Upper lobe of left lung (tissue), 4 donors: ENCODE results near the gene DST.

Source experiments
- CTCF ChIP-seq, 6 experiments: fragments of 450-650 bp in 4 of 6; fragments of 200-600 bp in 2 of 6; sonication (generic) in 2 of 6; IDR thresholded peaks; one replicate each; pipeline ENCODE4 v1.5.1; 2016 to 2019; ENCODE audit warnings: antibody characterized with exemption in 6 of 6
- POLR2AphosphoS5 ChIP-seq, 2 donors: sonication (generic); formaldehyde crosslinking; IDR thresholded peaks; one replicate each; pipeline ENCODE4 v1.5.1; 2017; ENCODE audit warnings: antibody characterized with exemption in 2 of 2

GRCh38 chr6:56541030-56541600 is 101.6 kb downstream of the DST start:
- TF ChIP-seq CTCF (IDR thresholded peaks at IDR 0.05) (no peak), POLR2AphosphoS5 (IDR thresholded peaks at IDR 0.05) (no peak)
